ENCODE results near the gene ADGRB2.

Gene ADGRB2

GRCh38 chr1:31782421-31783410, 18.6 kb upstream of the ADGRB2 start:
- H2AFZ ChIP-seq (ENCODE audit: low read length), result no peak overlapping the region
- H3K27me3 ChIP-seq (ENCODE audit: insufficient read depth, low read length, poor library complexity, severe bottlenecking), result no peaks in the 10 kb centered on the region
- H3K9ac ChIP-seq (ENCODE audit: low read depth, low read length, poor library complexity, severe bottlenecking), result peak overlapping the region; percentile 40
- H4K20me1 ChIP-seq (ENCODE audit: insufficient read depth, low read length, poor library complexity, severe bottlenecking), result no peaks in the 10 kb centered on the region
- H3K36me3 ChIP-seq (ENCODE audit: insufficient read depth, low read length), result no peaks in the 10 kb centered on the region
- H3K4me1 ChIP-seq (ENCODE audit: insufficient read depth, low read length, poor library complexity, severe bottlenecking), result peaks cover 34% of the 10 kb centered on the region
- H3F3A ChIP-seq (ENCODE audit: low read depth), result no peaks in the 10 kb centered on the region
- peak overlapping the region; percentile 40 for H3K4me2 ChIP-seq (ENCODE audit: low read depth, low read length, poor library complexity, severe bottlenecking)
- H3K4me3 ChIP-seq (ENCODE audit: low read length, poor library complexity, severe bottlenecking), result no peak overlapping the region
- no peaks in the 10 kb centered on the region for H3K9me2 ChIP-seq (replicated peaks; ENCODE audit: low read depth, low read length)
- no peaks in the 10 kb centered on the region for H3K79me2 ChIP-seq (ENCODE audit: insufficient read depth, low read length)
- TF ChIP-seq CTCF (conservative IDR thresholded peaks at IDR 0.05; ENCODE audit: low read length) (no peak), EZH2phosphoT487 (IDR thresholded peaks at IDR 0.05; ENCODE audit: borderline replicate concordance) (no peak)
- H3K9me3 ChIP-seq (ENCODE audit: insufficient read depth, low read depth, low read length), result no peaks in the 10 kb centered on the region

- no peak overlapping the region for H2AFZ ChIP-seq (ENCODE audit: low read length)
- H3K36me3 ChIP-seq (ENCODE audit: insufficient read depth, low read length), result no peaks in the 10 kb centered on the region
- H3K79me2 ChIP-seq (ENCODE audit: insufficient read depth, low read length), result no peaks in the 10 kb centered on the region
- H3K4me2 ChIP-seq (ENCODE audit: low read depth, low read length, poor library complexity, severe bottlenecking), result peak overlapping the region; percentile 40
- H4K20me1 ChIP-seq (ENCODE audit: insufficient read depth, low read length, poor library complexity, severe bottlenecking), result no peaks in the 10 kb centered on the region
- no peaks in the 10 kb centered on the region for H3F3A ChIP-seq (ENCODE audit: low read depth)
- H3K9ac ChIP-seq (ENCODE audit: low read depth, low read length, poor library complexity, severe bottlenecking), result peak overlapping the region; percentile 5
- TF ChIP-seq EZH2phosphoT487 (IDR thresholded peaks at IDR 0.05; ENCODE audit: borderline replicate concordance) (no peak), CTCF (conservative IDR thresholded peaks at IDR 0.05; ENCODE audit: low read length) (no peak)
- no peaks in the 10 kb centered on the region for H3K9me3 ChIP-seq (ENCODE audit: insufficient read depth, low read depth, low read length)
- H3K4me3 ChIP-seq (ENCODE audit: low read length, poor library complexity, severe bottlenecking), result no peak overlapping the region
- no peaks in the 10 kb centered on the region for H3K9me2 ChIP-seq (replicated peaks; ENCODE audit: low read depth, low read length)
- peaks cover 34% of the 10 kb centered on the region for H3K4me1 ChIP-seq (ENCODE audit: insufficient read depth, low read length, poor library complexity, severe bottlenecking)
- H3K27me3 ChIP-seq (ENCODE audit: insufficient read depth, low read length, poor library complexity, severe bottlenecking), result no peaks in the 10 kb centered on the region
These were observed 17.7 kb upstream of the ADGRB2 start for GRCh38 chr1:31781756-31782371.

- Histone ChIP-seq H3K4me1 (ENCODE audit: insufficient read depth, low read length, poor library complexity, severe bottlenecking) (peaks cover 34% of the 10 kb centered on the region), H3K27me3 (ENCODE audit: insufficient read depth, low read length, poor library complexity, severe bottlenecking) (no peaks in the 10 kb centered on the region), H3F3A (ENCODE audit: low read depth) (no peaks in the 10 kb centered on the region), H3K4me2 (ENCODE audit: low read depth, low read length, poor library complexity, severe bottlenecking) (no peak overlapping the region), H3K9me3 (ENCODE audit: insufficient read depth, low read depth, low read length) (no peaks in the 10 kb centered on the region), H3K79me2 (ENCODE audit: insufficient read depth, low read length) (no peaks in the 10 kb centered on the region), H2AFZ (ENCODE audit: low read length) (no peak overlapping the region), H3K4me3 (ENCODE audit: low read length, poor library complexity, severe bottlenecking) (no peak overlapping the region), H3K9ac (ENCODE audit: low read depth, low read length, poor library complexity, severe bottlenecking) (no peak overlapping the region), H3K36me3 (ENCODE audit: insufficient read depth, low read length) (no peaks in the 10 kb centered on the region), H3K9me2 (replicated peaks; ENCODE audit: low read depth, low read length) (no peaks in the 10 kb centered on the region), H4K20me1 (ENCODE audit: insufficient read depth, low read length, poor library complexity, severe bottlenecking) (no peaks in the 10 kb centered on the region)
- TF ChIP-seq CTCF (conservative IDR thresholded peaks at IDR 0.05; ENCODE audit: low read length) (no peak), EZH2phosphoT487 (IDR thresholded peaks at IDR 0.05; ENCODE audit: borderline replicate concordance) (no peak)
These were observed 17.1 kb upstream of the ADGRB2 start for GRCh38 chr1:31781138-31781755.

Data from Loucy (cell line).